Ectodermal cell (in vitro differentiated cells): ENCODE measurements around the gene CENPM.

Experiments
- H3K27ac ChIP-seq: 2 replicates; pipeline ENCODE4 v1.7.0; 2013; ENCODE audit warnings: mild to moderate bottlenecking, low read depth, low read length; ENCODE audit not compliant: insufficient read depth, poor library complexity, severe bottlenecking
- H3K27me3 ChIP-seq: 2 replicates; pipeline ENCODE4 v1.7.0; 2013; ENCODE audit warnings: mild to moderate bottlenecking, low read length; ENCODE audit not compliant: insufficient read depth, control insufficient read depth, poor library complexity, severe bottlenecking
- H3K36me3 ChIP-seq: one replicate; pipeline ENCODE4 v1.7.0; 2013; ENCODE audit warnings: low read length; ENCODE audit not compliant: control insufficient read depth, insufficient read depth
- H3K4me1 ChIP-seq: one replicate; pipeline ENCODE4 v1.7.0; 2013; ENCODE audit warnings: low read length; ENCODE audit not compliant: control insufficient read depth, insufficient read depth
- H3K4me3 ChIP-seq: 2 replicates; pipeline ENCODE4 v1.7.0; 2013; ENCODE audit warnings: low read depth, low read length, control low read depth; ENCODE audit not compliant: insufficient read depth
- H3K9me3 ChIP-seq: 2 replicates; pipeline ENCODE4 v1.7.0; 2013; ENCODE audit warnings: mild to moderate bottlenecking, low read length, moderate library complexity; ENCODE audit not compliant: control insufficient read depth
- WGBS, 2 experiments: methylation state at CpG; one replicate each; pipeline ENCODE4 v1.1.7; 2013; ENCODE audit warnings: missing lambda C conversion rate in 2 of 2; 5-methylcytosine and 5-hydroxymethylcytosine counted together

Gene CENPM

GRCh38 chr22:41947424-41948080, 600 bp upstream of the CENPM start:
- H3K27me3 ChIP-seq = no peaks in the 10 kb centered on the region
- peaks cover 34% of the 10 kb centered on the region for H3K4me1 ChIP-seq
- H3K36me3 ChIP-seq = peaks cover 20% of the 10 kb centered on the region
- no peak overlapping the region for H3K27ac ChIP-seq
- no peaks in the 10 kb centered on the region for H3K9me3 ChIP-seq
- WGBS, 2 experiments = 84 to 89% methylated on average over 21 of the region's 21 CpGs
- H3K4me3 ChIP-seq = no peak overlapping the region

- 90 to 93% methylated on average over 7 to 9 of the region's 9 CpGs for WGBS, 2 experiments
These were observed 3.2 kb downstream of the CENPM start for GRCh38 chr22:41943661-41944209.

GRCh38 chr22:41940832-41941765, 5.9 kb downstream of the CENPM start:
- 74 to 77% methylated on average over 13 of the region's 13 CpGs for WGBS, 2 experiments
- H3K36me3 ChIP-seq = peaks cover 33% of the 10 kb centered on the region
- H3K4me3 ChIP-seq = no peak overlapping the region
- no peak overlapping the region for H3K27ac ChIP-seq
- no peaks in the 10 kb centered on the region for H3K27me3 ChIP-seq
- no peaks in the 10 kb centered on the region for H3K9me3 ChIP-seq
- peaks cover 9% of the 10 kb centered on the region for H3K4me1 ChIP-seq

More at GRCh38 chr22:41943661-41944209, 3.2 kb downstream of the CENPM start:
- no peaks in the 10 kb centered on the region for H3K9me3 ChIP-seq
- no peaks in the 10 kb centered on the region for H3K27me3 ChIP-seq
- no peak overlapping the region for H3K4me3 ChIP-seq
- peaks cover 16% of the 10 kb centered on the region for H3K4me1 ChIP-seq
- H3K27ac ChIP-seq = no peak overlapping the region
- peaks cover 28% of the 10 kb centered on the region for H3K36me3 ChIP-seq

GRCh38 chr22:41939981-41940831, 6.7 kb downstream of the CENPM start:
- Histone ChIP-seq H3K27me3 (no peaks in the 10 kb centered on the region), H3K9me3 (no peaks in the 10 kb centered on the region), H3K27ac (no peak overlapping the region), H3K36me3 (peaks cover 33% of the 10 kb centered on the region), H3K4me3 (no peak overlapping the region), H3K4me1 (peaks cover 2% of the 10 kb centered on the region)
- 85 to 89% methylated on average over 13 of the region's 13 CpGs for WGBS, 2 experiments

- 90 to 97% methylated on average over 2 of the region's 2 CpGs for WGBS, 2 experiments
These were observed 10.1 kb downstream of the CENPM start for GRCh38 chr22:41936894-41937169.

GRCh38 chr22:41935509-41935908, 11.4 kb downstream of the CENPM start:
- Histone ChIP-seq H3K4me1 (peaks cover 6% of the 10 kb centered on the region), H3K27me3 (no peaks in the 10 kb centered on the region), H3K27ac (no peak overlapping the region), H3K4me3 (no peak overlapping the region), H3K36me3 (peaks cover 14% of the 10 kb centered on the region), H3K9me3 (no peaks in the 10 kb centered on the region)
- WGBS, 2 experiments = 93 to 96% methylated on average over 9 of the region's 9 CpGs

More at GRCh38 chr22:41936894-41937169, 10.1 kb downstream of the CENPM start:
- no peak overlapping the region for H3K27ac ChIP-seq
- no peak overlapping the region for H3K4me3 ChIP-seq
- peaks cover 14% of the 10 kb centered on the region for H3K36me3 ChIP-seq
- H3K27me3 ChIP-seq = no peaks in the 10 kb centered on the region
- no peaks in the 10 kb centered on the region for H3K9me3 ChIP-seq
- H3K4me1 ChIP-seq = peaks cover 6% of the 10 kb centered on the region

- Histone ChIP-seq H3K27ac (no peak overlapping the region), H3K27me3 (no peaks in the 10 kb centered on the region), H3K4me1 (peaks cover 6% of the 10 kb centered on the region), H3K36me3 (peaks cover 14% of the 10 kb centered on the region), H3K9me3 (no peaks in the 10 kb centered on the region), H3K4me3 (no peak overlapping the region)
- 96% methylated on average over 4 of the region's 4 CpGs for WGBS, 2 experiments
These were observed 12.0 kb downstream of the CENPM start for GRCh38 chr22:41935015-41935351.

GRCh38 chr22:41934284-41935014, 12.5 kb downstream of the CENPM start:
- Histone ChIP-seq H3K27me3 (no peaks in the 10 kb centered on the region), H3K36me3 (peaks cover 12% of the 10 kb centered on the region), H3K27ac (no peak overlapping the region), H3K4me3 (no peak overlapping the region), H3K4me1 (peaks cover 6% of the 10 kb centered on the region), H3K9me3 (no peaks in the 10 kb centered on the region)
- WGBS, 2 experiments = 95 to 96% methylated on average over 17 of the region's 17 CpGs

GRCh38 chr22:41933411-41934177, 13.4 kb downstream of the CENPM start:
- 88 to 90% methylated on average over 16 of the region's 16 CpGs for WGBS, 2 experiments
- Histone ChIP-seq H3K4me3 (no peak overlapping the region), H3K27ac (no peak overlapping the region), H3K27me3 (no peaks in the 10 kb centered on the region), H3K9me3 (no peaks in the 10 kb centered on the region), H3K4me1 (peaks cover 6% of the 10 kb centered on the region), H3K36me3 (peaks cover 4% of the 10 kb centered on the region)
